ENCODE data around the gene CD58.

- TF ChIP-seq EZH2 (IDR thresholded peaks at IDR 0.05; ENCODE audit: low read length), result no peak
- TF ChIP-seq CTCF (optimal IDR thresholded peaks at IDR 0.05 in 1 of 3, IDR thresholded peaks at IDR 0.05 in 1 of 3, conservative IDR thresholded peaks at IDR 0.05 in 1 of 3; ENCODE audit: extremely low read depth in 1 of 3, insufficient read depth in 2 of 3, low read length in 3 of 3), result no peak
These were observed 66.3 kb downstream of the CD58 start for GRCh38 chr1:116504308-116505156.

Data from keratinocyte (primary cell).